AG09319 (cell line): ENCODE measurements around the gene NIPAL3.

ENCODE experiments used
- DNase-seq: peaks from one replicate; pipeline ENCODE4 v3.0.0-alpha.2; 2010; ENCODE audit warnings: low read depth; ENCODE audit errors: extremely low read depth
- CTCF ChIP-seq: IDR thresholded peaks from 2 replicates; pipeline ENCODE4 v1.5.1; 2011; ENCODE audit warnings: low read depth, mild to moderate bottlenecking, inconsistent platforms, low read length, moderate library complexity

The NIPAL3 gene

GRCh38 chr1:24379733-24380315 is 35.8 kb upstream of the NIPAL3 start:
- no peak for DNase-seq
- TF ChIP-seq CTCF, result no peak

GRCh38 chr1:24380508-24380907 is 35.1 kb upstream of the NIPAL3 start:
- TF ChIP-seq CTCF, result no peak
- no peak for DNase-seq

GRCh38 chr1:24381256-24381655 is 34.3 kb upstream of the NIPAL3 start:
- no peak for TF ChIP-seq CTCF
- no peak for DNase-seq

- DNase-seq, result no peak
- TF ChIP-seq CTCF, result no peak
Measured at GRCh38 chr1:24382165-24382577, 33.4 kb upstream of the NIPAL3 start.

- TF ChIP-seq CTCF, result no peak
- DNase-seq, result peak; percentile 77
Measured at GRCh38 chr1:24383381-24383940, 32.1 kb upstream of the NIPAL3 start.

- DNase-seq, result peak; percentile 70
Measured at GRCh38 chr1:24384251-24385090, 31.1 kb upstream of the NIPAL3 start.

More at GRCh38 chr1:24384251-24385090, 31.1 kb upstream of the NIPAL3 start:
- TF ChIP-seq CTCF, result no peak
